Muscle layer of colon (tissue), 2 donors: ENCODE data around the gene LPP.

Experiments used
- H3K27ac ChIP-seq: one replicate; pipeline ENCODE4 v1.7.0; 2013; ENCODE audit warnings: low read depth, mild to moderate bottlenecking, low read length, moderate library complexity
- H3K27me3 ChIP-seq, 2 donors: one replicate each; pipeline ENCODE4 v1.7.0; 2013; ENCODE audit warnings: low read length in 2 of 2, mild to moderate bottlenecking in 2 of 2; ENCODE audit not compliant: insufficient read depth in 2 of 2, control insufficient read depth in 1 of 2
- H3K36me3 ChIP-seq: one replicate; pipeline ENCODE4 v1.7.0; 2013; ENCODE audit warnings: mild to moderate bottlenecking, low read length; ENCODE audit not compliant: insufficient read depth
- H3K4me1 ChIP-seq: one replicate; pipeline ENCODE4 v1.7.0; 2013; ENCODE audit warnings: mild to moderate bottlenecking, low read length; ENCODE audit not compliant: insufficient read depth
- H3K4me3 ChIP-seq, 2 donors: one replicate each; pipeline ENCODE4 v1.7.0; 2013; ENCODE audit warnings: low read length in 2 of 2, low read depth in 1 of 2, mild to moderate bottlenecking in 1 of 2, moderate library complexity in 1 of 2
- H3K9ac ChIP-seq: one replicate; pipeline ENCODE4 v1.7.0; 2013; ENCODE audit warnings: low read length
- H3K9me3 ChIP-seq: one replicate; pipeline ENCODE4 v1.7.0; 2013; ENCODE audit warnings: mild to moderate bottlenecking, low read length
- donor health status: abdominal sarcoma.
- donor health status: Adenocarcinoma of cecum.

The LPP gene

DNA sequence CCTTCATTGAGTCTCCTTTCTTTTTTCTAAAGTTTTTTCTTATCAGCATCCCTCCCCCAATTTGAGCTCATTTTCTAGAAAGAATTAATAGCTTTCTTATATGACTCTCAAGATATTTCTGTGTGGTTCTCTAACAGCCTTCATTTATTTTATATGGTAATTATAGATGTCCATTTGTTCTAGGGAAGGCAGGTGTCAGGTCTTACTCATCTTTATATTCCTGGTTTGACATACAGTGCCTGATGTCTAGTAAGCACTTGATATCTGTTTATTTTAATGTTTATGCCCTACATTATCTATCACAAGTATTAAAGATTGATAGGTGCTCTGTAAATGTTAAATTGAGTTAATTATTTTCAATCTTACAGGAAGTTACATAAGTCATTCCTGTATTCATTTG lies 591.1 kb downstream of the LPP start:
- no peaks in the 10 kb centered on the region for H3K27me3 ChIP-seq
- H3K9me3 ChIP-seq = no peaks in the 10 kb centered on the region
- no peak overlapping the region for H3K9ac ChIP-seq
- no peak overlapping the region for H3K4me3 ChIP-seq
- no peak overlapping the region for H3K27ac ChIP-seq
- H3K4me1 ChIP-seq = no peaks in the 10 kb centered on the region
- no peaks in the 10 kb centered on the region for H3K36me3 ChIP-seq

DNA sequence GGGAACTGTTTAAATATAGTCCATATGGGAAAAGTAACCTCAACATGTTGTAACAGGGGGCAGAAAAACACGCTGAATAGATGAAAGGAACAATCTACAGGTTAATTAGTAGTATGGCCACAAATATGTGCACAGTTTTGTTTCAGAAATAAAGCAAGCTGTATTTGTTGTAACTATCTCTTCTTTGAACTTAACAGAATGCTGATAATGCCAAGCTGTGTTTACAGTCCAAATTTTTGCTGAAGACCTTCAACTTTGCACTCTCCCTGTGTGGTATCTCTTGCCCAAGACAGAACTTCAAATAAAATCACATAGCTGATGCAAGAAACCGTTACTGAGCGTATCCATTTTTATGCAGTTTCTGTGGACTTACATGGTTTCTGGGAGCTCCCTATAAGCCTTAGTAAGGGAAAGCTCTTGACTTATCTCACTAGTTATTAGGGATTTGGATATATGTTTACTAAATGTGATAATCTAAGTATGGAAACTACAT lies 592.4 kb downstream of the LPP start:
- no peak overlapping the region for H3K9ac ChIP-seq
- no peaks in the 10 kb centered on the region for H3K36me3 ChIP-seq

GRCh38 chr3:188747489-188747888 lies 593.5 kb downstream of the LPP start:
- H3K9me3 ChIP-seq = no peaks in the 10 kb centered on the region
- no peaks in the 10 kb centered on the region for H3K27me3 ChIP-seq
- H3K9ac ChIP-seq = no peak overlapping the region

More for the DNA sequence above, 592.4 kb downstream of the LPP start:
- H3K27ac ChIP-seq = no peak overlapping the region
- no peak overlapping the region for H3K4me3 ChIP-seq
- H3K4me1 ChIP-seq = no peaks in the 10 kb centered on the region
- no peaks in the 10 kb centered on the region for H3K9me3 ChIP-seq
- H3K27me3 ChIP-seq = no peaks in the 10 kb centered on the region

DNA sequence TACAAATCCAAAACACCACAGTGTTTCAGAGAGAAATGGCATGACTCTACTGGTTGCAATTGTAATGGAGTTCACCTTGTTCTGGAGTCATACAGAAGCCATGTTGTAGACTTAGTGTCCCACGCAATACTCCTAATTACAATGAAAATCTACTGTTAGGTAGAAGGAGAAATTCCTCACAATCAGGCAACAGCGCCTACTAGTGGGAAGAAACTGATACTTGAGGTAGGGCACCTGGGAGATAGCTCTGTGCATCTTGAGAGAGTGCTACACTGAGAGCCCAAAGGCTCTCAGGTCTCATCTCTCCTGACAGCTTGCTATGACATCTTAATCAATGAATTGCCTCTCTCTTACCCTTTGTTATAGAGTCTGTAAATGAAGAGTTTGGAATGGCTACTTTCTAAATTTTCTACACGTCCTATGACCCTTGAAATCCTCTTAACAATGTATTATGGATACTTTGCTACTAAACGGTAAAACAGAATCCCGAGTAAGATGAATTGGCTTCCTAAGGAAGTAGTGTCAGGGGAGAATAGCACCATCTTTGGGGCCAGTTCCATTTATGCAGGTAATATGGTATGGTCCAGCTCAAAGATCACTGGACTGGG lies 595.2 kb downstream of the LPP start:
- no peaks in the 10 kb centered on the region for H3K9me3 ChIP-seq
- H3K9ac ChIP-seq = no peak overlapping the region
- no peaks in the 10 kb centered on the region for H3K4me1 ChIP-seq
- no peak overlapping the region for H3K4me3 ChIP-seq
- H3K36me3 ChIP-seq = no peaks in the 10 kb centered on the region
- no peak overlapping the region for H3K27ac ChIP-seq
- H3K27me3 ChIP-seq = no peaks in the 10 kb centered on the region

More at GRCh38 chr3:188747489-188747888, 593.5 kb downstream of the LPP start:
- Histone ChIP-seq H3K4me1 (no peaks in the 10 kb centered on the region), H3K36me3 (no peaks in the 10 kb centered on the region), H3K4me3 (no peak overlapping the region), H3K27ac (no peak overlapping the region)

DNA sequence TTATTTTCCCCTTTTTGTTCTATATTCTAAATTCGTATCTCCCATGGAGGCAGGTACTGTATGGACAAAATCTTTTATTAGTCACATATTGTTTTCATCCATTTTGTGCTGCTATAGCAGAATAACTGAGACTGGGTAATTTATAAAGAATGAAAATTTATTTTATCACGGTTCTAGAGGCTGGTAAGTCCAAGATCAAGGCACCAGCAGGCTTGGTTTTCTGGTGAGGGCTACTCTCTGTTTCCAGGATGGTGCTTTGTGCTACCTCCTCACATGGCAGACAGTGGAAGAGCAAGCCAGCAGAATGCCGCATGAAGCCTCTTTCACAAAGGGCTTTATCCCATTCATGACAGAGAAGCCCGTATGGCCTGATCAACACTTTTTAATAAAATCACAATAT lies 595.9 kb downstream of the LPP start:
- Histone ChIP-seq H3K36me3 (no peaks in the 10 kb centered on the region), H3K27me3 (no peaks in the 10 kb centered on the region), H3K9me3 (no peaks in the 10 kb centered on the region), H3K27ac (no peak overlapping the region), H3K9ac (no peak overlapping the region), H3K4me3 (no peak overlapping the region), H3K4me1 (no peaks in the 10 kb centered on the region)

GRCh38 chr3:188750617-188751016 lies 596.7 kb downstream of the LPP start:
- H3K27me3 ChIP-seq = no peaks in the 10 kb centered on the region
- no peaks in the 10 kb centered on the region for H3K4me1 ChIP-seq
- no peak overlapping the region for H3K9ac ChIP-seq
- H3K4me3 ChIP-seq = no peak overlapping the region
- H3K36me3 ChIP-seq = no peaks in the 10 kb centered on the region
- H3K9me3 ChIP-seq = no peaks in the 10 kb centered on the region
- H3K27ac ChIP-seq = no peak overlapping the region

GRCh38 chr3:188752850-188753249 lies 598.9 kb downstream of the LPP start:
- H3K9me3 ChIP-seq = no peaks in the 10 kb centered on the region
- no peak overlapping the region for H3K27ac ChIP-seq
- no peaks in the 10 kb centered on the region for H3K27me3 ChIP-seq
- H3K9ac ChIP-seq = no peak overlapping the region
- no peak overlapping the region for H3K4me3 ChIP-seq
- no peaks in the 10 kb centered on the region for H3K36me3 ChIP-seq
- H3K4me1 ChIP-seq = no peaks in the 10 kb centered on the region

GRCh38 chr3:188754267-188754666 lies 600.3 kb downstream of the LPP start:
- Histone ChIP-seq H3K4me1 (no peaks in the 10 kb centered on the region), H3K36me3 (no peaks in the 10 kb centered on the region), H3K9ac (no peak overlapping the region), H3K27ac (no peak overlapping the region), H3K27me3 (no peaks in the 10 kb centered on the region), H3K4me3 (no peak overlapping the region), H3K9me3 (no peaks in the 10 kb centered on the region)

- H3K9me3 ChIP-seq = no peaks in the 10 kb centered on the region
- H3K27me3 ChIP-seq = no peaks in the 10 kb centered on the region
- no peaks in the 10 kb centered on the region for H3K36me3 ChIP-seq
- H3K9ac ChIP-seq = no peak overlapping the region
- H3K4me1 ChIP-seq = no peaks in the 10 kb centered on the region
- no peak overlapping the region for H3K4me3 ChIP-seq
- H3K27ac ChIP-seq = no peak overlapping the region
Observed at GRCh38 chr3:188756241-188756640, 602.3 kb downstream of the LPP start.

DNA sequence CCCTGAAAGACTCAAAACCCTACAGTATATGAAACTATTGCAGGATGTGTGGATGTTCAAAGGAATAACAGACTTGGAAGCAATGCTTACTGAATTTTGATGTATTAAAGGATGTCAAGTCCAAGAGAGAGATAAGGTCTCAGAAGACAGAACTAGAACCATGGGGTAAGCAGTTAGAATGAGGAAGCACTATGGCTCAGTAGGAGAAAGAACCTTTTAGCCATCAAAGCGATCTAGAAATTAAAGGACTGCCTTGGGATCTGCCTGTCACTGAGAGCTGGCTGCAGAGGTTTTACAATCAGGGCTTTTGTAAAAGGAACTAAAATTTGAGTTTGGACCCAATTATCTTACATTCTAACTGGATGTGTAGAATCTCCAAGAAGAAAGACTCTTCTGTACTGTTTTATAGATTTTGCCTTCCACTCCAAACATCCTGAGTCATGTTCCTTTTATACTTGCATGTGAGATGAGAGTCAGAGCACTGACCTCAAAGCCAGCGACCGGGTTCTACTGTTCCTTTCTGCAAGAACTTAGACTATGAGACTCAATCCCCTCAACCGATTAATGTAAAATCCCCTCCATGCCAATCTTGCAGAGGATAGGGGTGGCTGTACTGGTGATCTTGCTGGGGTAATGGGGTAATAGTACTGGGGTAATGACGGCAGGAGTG lies 605.5 kb downstream of the LPP start:
- H3K27me3 ChIP-seq = no peaks in the 10 kb centered on the region
- no peaks in the 10 kb centered on the region for H3K9me3 ChIP-seq
- peaks cover 7% of the 10 kb centered on the region for H3K4me1 ChIP-seq
- no peak overlapping the region for H3K9ac ChIP-seq
- H3K4me3 ChIP-seq = no peak overlapping the region
- no peak overlapping the region for H3K27ac ChIP-seq
- no peaks in the 10 kb centered on the region for H3K36me3 ChIP-seq

- H3K9me3 ChIP-seq = no peaks in the 10 kb centered on the region
- no peak overlapping the region for H3K4me3 ChIP-seq
- no peaks in the 10 kb centered on the region for H3K27me3 ChIP-seq
- no peak overlapping the region for H3K9ac ChIP-seq
- H3K27ac ChIP-seq = no peak overlapping the region
- H3K36me3 ChIP-seq = no peaks in the 10 kb centered on the region
- peaks cover 17% of the 10 kb centered on the region for H3K4me1 ChIP-seq
Observed at GRCh38 chr3:188760408-188760807, 606.5 kb downstream of the LPP start.

GRCh38 chr3:188761439-188761838 lies 607.5 kb downstream of the LPP start:
- Histone ChIP-seq H3K36me3 (no peaks in the 10 kb centered on the region), H3K4me3 (no peak overlapping the region), H3K9ac (no peak overlapping the region), H3K27me3 (no peaks in the 10 kb centered on the region), H3K9me3 (no peaks in the 10 kb centered on the region), H3K27ac (no peak overlapping the region), H3K4me1 (peaks cover 20% of the 10 kb centered on the region)
